Transverse colon (tissue), 4 donors: ENCODE results near the gene SCLT1. TPM values are rescaled to one million over a fixed set of nuclear protein-coding genes. Genes with fewer than 3 reads are reported as not detected.

Source experiments
- DNase-seq: peaks from one replicate; pipeline ENCODE4 v3.0.0-alpha.2; 2019
- H3K27ac ChIP-seq, 4 donors: fragments of 200-600 bp; sonication (generic); 2 replicates each; pipeline ENCODE4 v1.5.1; 2016 to 2018; ENCODE audit warnings: inconsistent platforms in 4 of 4
- H3K27me3 ChIP-seq: fragments of 200-600 bp; sonication (generic); 2 replicates; pipeline ENCODE4 v1.5.1; 2017; ENCODE audit warnings: inconsistent platforms
- H3K36me3 ChIP-seq, 4 donors: fragments of 200-600 bp; sonication (generic); 2 replicates each; pipeline ENCODE4 v1.5.1; 2017 to 2019; ENCODE audit warnings: inconsistent platforms in 4 of 4
- H3K4me1 ChIP-seq, 4 donors: fragments of 200-600 bp; sonication (generic); 2 replicates each; pipeline ENCODE4 v1.5.1; 2017 to 2020; ENCODE audit warnings: inconsistent platforms in 4 of 4
- H3K4me3 ChIP-seq, 4 donors: fragments of 200-600 bp; sonication (generic); 1 replicate in 1 of 4; 2 replicates in 3 of 4; pipeline versions ENCODE4 v1.5.1 to v1.6.1; 2017 to 2019; ENCODE audit warnings: inconsistent platforms in 4 of 4
- H3K9me3 ChIP-seq, 2 donors: fragments of 200-600 bp; sonication (generic); 2 replicates each; pipeline ENCODE4 v1.5.1; 2017 to 2019; ENCODE audit warnings: inconsistent platforms in 2 of 2
- EP300 ChIP-seq: sonication (generic); formaldehyde crosslinking; IDR thresholded peaks from one replicate; pipeline ENCODE4 v1.6.1; 2017; ENCODE audit warnings: antibody characterized with exemption, low read depth
- POLR2A ChIP-seq: fragments of 450-650 bp; IDR thresholded peaks from one replicate; pipeline ENCODE4 v1.6.1; 2016; ENCODE audit warnings: antibody characterized with exemption, mild to moderate bottlenecking, moderate library complexity
- POLR2AphosphoS5 ChIP-seq, 3 donors: sonication (generic); formaldehyde crosslinking; IDR thresholded peaks; one replicate each; pipeline ENCODE4 v1.6.1; 2016; ENCODE audit warnings: antibody characterized with exemption in 3 of 3
- WGBS, 2 donors: methylation state at CpG; one replicate each; pipeline ENCODE4 v1.1.5; 2018; ENCODE audit warnings: low coverage in 1 of 2; 5-methylcytosine and 5-hydroxymethylcytosine counted together
- in situ Hi-C, 4 donors: fragments of 200-750 bp; cut with MboI; loops; one replicate each; pipeline versions ENCODE4 v1.15.0 to v1.15.1; 2017; ENCODE audit warnings: low sequenced_read_pairs in 3 of 4, low pct_ligation_motif_present in 1 of 4, low pct_unique_long_range_greater_than_20kb in 1 of 4
- intact Hi-C: fragments of 100-400 bp; cut with DNase I; formaldehyde crosslinking; loops from one replicate; pipeline ENCODE4 v1.15.1; 2023; ENCODE audit warnings: low total_unique reads
- total RNA-seq, 4 donors: library from RNA; depleted of rRNA; stranded (reverse); fragments of >200 nt; gene quantifications; one replicate each; pipeline ENCODE4 v1.1.0, GENCODE V29; 2016
- TF ChIP-seq, protein P1 (sequence below), 5 experiments: fragments of 200-600 bp in 3 of 5; fragments of 450-650 bp in 2 of 5; sonication (generic) in 3 of 5; IDR thresholded peaks; 1 replicate in 2 of 5; 2 replicates in 3 of 5; pipeline ENCODE4 v1.5.1; 2016 to 2017; ENCODE audit warnings: antibody characterized with exemption in 5 of 5, inconsistent platforms in 3 of 5, mild to moderate bottlenecking in 2 of 5, moderate library complexity in 1 of 5

Gene SCLT1
- total RNA-seq, 4 donors from 2014 or later, result 10.1 to 29.9 (median 14.3) TPM

GRCh38 chr4:129064717-129065116, 28.6 kb downstream of the SCLT1 start:
- no peak for TF ChIP-seq EP300
- no peak for TF ChIP-seq POLR2A
- no peak for TF ChIP-seq POLR2AphosphoS5 (IDR thresholded peaks at IDR 0.05)
- TF ChIP-seq, protein P1, sequence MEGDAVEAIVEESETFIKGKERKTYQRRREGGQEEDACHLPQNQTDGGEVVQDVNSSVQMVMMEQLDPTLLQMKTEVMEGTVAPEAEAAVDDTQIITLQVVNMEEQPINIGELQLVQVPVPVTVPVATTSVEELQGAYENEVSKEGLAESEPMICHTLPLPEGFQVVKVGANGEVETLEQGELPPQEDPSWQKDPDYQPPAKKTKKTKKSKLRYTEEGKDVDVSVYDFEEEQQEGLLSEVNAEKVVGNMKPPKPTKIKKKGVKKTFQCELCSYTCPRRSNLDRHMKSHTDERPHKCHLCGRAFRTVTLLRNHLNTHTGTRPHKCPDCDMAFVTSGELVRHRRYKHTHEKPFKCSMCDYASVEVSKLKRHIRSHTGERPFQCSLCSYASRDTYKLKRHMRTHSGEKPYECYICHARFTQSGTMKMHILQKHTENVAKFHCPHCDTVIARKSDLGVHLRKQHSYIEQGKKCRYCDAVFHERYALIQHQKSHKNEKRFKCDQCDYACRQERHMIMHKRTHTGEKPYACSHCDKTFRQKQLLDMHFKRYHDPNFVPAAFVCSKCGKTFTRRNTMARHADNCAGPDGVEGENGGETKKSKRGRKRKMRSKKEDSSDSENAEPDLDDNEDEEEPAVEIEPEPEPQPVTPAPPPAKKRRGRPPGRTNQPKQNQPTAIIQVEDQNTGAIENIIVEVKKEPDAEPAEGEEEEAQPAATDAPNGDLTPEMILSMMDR (IDR thresholded peaks at IDR 0.05), result no peak
- H3K27ac ChIP-seq, result no peak overlapping the region
- no peaks in the 10 kb centered on the region for H3K27me3 ChIP-seq
- no peak overlapping the region for H3K4me3 ChIP-seq
- intact Hi-C loops (loop anchor here (10.0 kb wide), 1 partner anchor 50 kb away; no protein-coding TSS in a partner anchor), in situ Hi-C loops (no loop called here)
- peaks cover 30 to 47% of the 10 kb centered on the region in 2 donors for H3K9me3 ChIP-seq
- DNase-seq, result no peak
- peaks cover 0 to 22% (median 3%) of the 10 kb centered on the region in 4 donors for H3K36me3 ChIP-seq
- no peaks in the 10 kb centered on the region for H3K4me1 ChIP-seq

- H3K27me3 ChIP-seq, result no peaks in the 10 kb centered on the region
- peaks cover 41 to 55% of the 10 kb centered on the region in 2 donors for H3K9me3 ChIP-seq
- 100% methylated on average over 1 to 2 of the region's 2 CpGs for WGBS, 2 donors
- TF ChIP-seq EP300, result no peak
- TF ChIP-seq POLR2AphosphoS5 (IDR thresholded peaks at IDR 0.05), result no peak
- TF ChIP-seq, protein P1 (IDR thresholded peaks at IDR 0.05), result no peak
- TF ChIP-seq POLR2A, result no peak
- no peaks in the 10 kb centered on the region for H3K4me1 ChIP-seq
- in situ Hi-C loops, result no loop called here
- DNase-seq, result no peak
- no peak overlapping the region for H3K27ac ChIP-seq
- H3K36me3 ChIP-seq, result peaks cover 0 to 22% (median 3%) of the 10 kb centered on the region in 4 donors
- H3K4me3 ChIP-seq, result no peak overlapping the region
- intact Hi-C loops, result loop anchor here (10.0 kb wide), 1 partner anchor 49 kb away; no protein-coding TSS in a partner anchor
Observed at GRCh38 chr4:129063640-129064039, 29.7 kb downstream of the SCLT1 start.

DNA sequence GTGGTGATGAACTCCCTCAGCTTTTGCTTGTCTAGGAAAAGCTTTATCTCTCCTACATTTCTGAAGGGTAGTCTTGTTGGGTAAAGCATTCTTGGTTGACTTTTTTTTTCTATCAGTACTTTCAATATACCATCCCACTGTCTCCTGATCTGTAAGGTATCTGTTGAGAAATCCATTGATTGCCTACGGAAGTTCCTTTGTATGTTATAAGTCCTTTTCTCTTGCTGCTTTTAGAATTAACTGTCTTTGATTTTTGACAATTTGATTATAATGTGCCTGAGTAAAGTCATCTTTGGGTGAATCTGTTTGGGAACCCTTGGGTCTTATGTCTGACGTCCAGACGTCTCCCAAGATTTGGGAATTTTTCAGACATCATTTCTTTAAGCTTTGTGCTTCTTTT, 30.8 kb downstream of the SCLT1 start:
- Histone ChIP-seq H3K27ac (no peak overlapping the region), H3K36me3 (peaks cover 0 to 22% (median 3%) of the 10 kb centered on the region in 4 donors), H3K9me3 (peaks cover 52 to 66% of the 10 kb centered on the region in 2 donors), H3K4me3 (no peak overlapping the region), H3K27me3 (no peaks in the 10 kb centered on the region), H3K4me1 (no peaks in the 10 kb centered on the region)
- intact Hi-C loops (loop anchor here (10.0 kb wide), 1 partner anchor 48 kb away; no protein-coding TSS in a partner anchor), in situ Hi-C loops (no loop called here)
- WGBS, 2 donors, result 99 to 100% methylated on average over 2 to 3 of the region's 3 CpGs
- no peak for DNase-seq
- TF ChIP-seq EP300 (no peak), POLR2AphosphoS5 (IDR thresholded peaks at IDR 0.05) (no peak), POLR2A (no peak)
- TF ChIP-seq, protein P1 (IDR thresholded peaks at IDR 0.05), result no peak

- Histone ChIP-seq H3K27ac (no peak overlapping the region), H3K4me1 (no peaks in the 10 kb centered on the region), H3K36me3 (peaks cover 0 to 22% (median 1%) of the 10 kb centered on the region in 4 donors), H3K9me3 (peaks cover 78 to 88% of the 10 kb centered on the region in 2 donors), H3K4me3 (no peak overlapping the region), H3K27me3 (no peaks in the 10 kb centered on the region)
- no peak for DNase-seq
- no peak for TF ChIP-seq POLR2A
- TF ChIP-seq POLR2AphosphoS5 (IDR thresholded peaks at IDR 0.05), result no peak
- no peak for TF ChIP-seq EP300
- TF ChIP-seq, protein P1 (IDR thresholded peaks at IDR 0.05), result no peak
- in situ Hi-C loops (no loop called here), intact Hi-C loops (no loop called here)
Observed at GRCh38 chr4:129059028-129059427, 34.3 kb downstream of the SCLT1 start.
